NCI-H2227 (cell line): ENCODE data around the gene ZNF568.

Experiments
- DNase-seq: peaks from one replicate; lab custom pipeline; 2025; ENCODE audit not compliant: unreplicated experiment; lab: John Stamatoyannopoulos, UW

ZNF568 gene

DNA sequence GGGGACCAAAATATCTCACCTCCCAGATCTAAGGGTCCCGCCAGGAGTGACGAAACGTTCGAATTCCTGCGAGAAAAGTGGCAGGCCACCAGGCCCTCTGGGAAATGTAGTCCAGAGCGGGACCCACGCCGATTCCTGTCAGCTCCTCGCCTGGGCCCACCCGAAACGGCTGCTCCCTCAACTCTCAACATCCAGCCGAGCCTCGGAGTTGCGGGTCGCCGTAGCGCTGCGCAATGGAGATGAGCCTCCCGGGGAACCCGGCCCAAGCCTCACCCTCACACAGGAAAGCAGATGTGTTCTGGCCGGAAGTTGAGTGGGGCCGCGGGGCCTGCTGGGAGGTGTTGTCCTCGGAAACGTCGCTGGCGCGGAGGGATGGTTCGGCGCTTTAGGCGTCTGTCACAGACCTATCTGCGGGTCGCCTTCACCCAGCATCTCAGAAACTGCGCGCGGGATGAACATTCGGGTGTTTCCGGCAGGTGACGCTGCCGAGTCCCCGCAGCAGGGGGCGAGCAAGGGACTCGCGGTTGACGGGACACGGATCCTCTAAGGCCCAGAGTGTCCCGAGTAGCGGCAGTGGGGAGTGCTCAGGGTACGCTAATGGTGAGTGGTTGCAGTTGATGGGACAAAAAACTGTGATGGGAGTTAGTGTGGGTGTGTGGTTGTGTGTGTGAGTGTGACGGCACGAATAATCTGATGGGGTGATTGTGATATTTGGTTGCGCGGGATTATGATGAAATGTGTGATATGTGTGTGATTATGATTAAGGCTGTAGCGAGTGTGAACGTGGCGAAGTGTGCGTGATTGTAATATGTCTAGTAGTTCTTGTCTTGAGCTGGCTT lies at the start of gene ZNF568, which contains the start of gene ZNF829:
TSS of gene ZNF568 (plus strand) at position 341 of the 839 bp plus-strand sequence. CDS start 6,439 bp downstream, outside the sequence.
TSS of gene ZNF829 (minus strand) at position 300 of the 839 bp plus-strand sequence. CDS start 1,124 bp downstream, outside the sequence.
- peak; percentile 88 for DNase-seq

- no peak for DNase-seq
Observed at GRCh38 chr19:36876993-36877938, 38.9 kb upstream of the ZNF568 start.

GRCh38 chr19:36891768-36892357 lies 24.3 kb upstream of the ZNF568 start:
- DNase-seq: no peak

- DNase-seq: no peak
Observed at GRCh38 chr19:36894849-36895383, 21.2 kb upstream of the ZNF568 start.

GRCh38 chr19:36898422-36898821 lies 17.7 kb upstream of the ZNF568 start:
- no peak for DNase-seq

DNA sequence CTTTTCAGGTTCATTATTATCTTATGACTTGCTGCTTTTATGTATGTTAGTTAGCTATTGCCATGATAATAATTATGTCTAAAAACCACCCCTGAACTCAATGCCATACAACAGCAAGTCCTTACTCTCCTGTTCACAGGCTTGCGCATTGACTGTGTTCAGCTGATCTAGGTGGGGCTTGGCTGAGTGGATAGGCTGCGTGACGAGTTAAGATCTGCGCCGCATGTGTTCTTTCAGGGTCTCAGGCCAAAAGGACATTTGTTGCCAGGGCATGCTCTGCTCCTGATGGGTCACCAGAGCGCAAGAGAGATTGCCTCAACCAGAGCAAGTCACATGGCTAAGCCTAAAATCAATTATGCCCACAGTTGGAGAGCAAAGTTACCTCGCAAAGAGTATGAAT lies 859 bp downstream of the ZNF568 start:
- DNase-seq: peak; percentile 16

- no peak for DNase-seq
Observed at GRCh38 chr19:36918090-36918489, 2.0 kb downstream of the ZNF568 start.

DNA sequence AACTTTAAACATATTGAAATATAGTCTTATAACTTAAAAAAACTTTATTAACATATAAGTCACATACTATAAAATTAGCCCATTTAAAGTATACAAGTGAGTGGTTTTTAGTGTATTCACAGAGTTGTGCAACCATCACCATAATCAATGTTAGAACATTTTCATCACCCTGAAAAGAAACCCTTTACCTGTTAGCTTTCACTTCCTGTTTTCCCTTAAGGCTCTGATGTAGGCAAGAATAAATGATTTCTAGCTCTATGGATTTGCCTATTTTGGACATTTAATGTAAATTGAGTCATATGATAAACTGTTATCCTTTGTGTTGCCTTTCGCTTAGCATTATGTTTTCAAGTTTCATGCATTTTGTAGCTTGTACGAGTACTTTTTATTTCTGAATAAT lies 15.6 kb downstream of the ZNF568 start:
- DNase-seq: no peak

DNA sequence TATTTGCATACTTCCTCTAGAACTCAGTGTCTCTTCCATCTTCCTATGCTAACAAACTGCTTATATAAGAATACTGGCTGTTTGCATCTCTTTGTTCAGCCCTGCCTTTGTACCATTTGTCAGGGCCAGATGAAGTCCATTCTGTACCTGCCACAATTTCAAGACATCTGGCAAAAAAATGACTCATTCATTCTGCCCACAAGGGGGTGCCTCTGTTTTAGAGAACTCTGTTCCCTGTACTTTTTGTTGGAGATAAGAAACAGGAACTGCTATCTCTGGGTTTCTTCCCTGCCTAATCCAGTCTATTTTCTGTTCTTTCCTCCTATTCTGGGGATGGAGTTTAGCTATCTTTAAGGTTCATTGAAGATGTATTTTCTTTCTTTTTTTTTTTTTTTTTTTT lies 23.0 kb downstream of the ZNF568 start:
- DNase-seq: no peak

GRCh38 chr19:36950335-36951119 lies 34.4 kb downstream of the ZNF568 start:
- no peak for DNase-seq

GRCh38 chr19:36962346-36962745 lies 46.2 kb downstream of the ZNF568 start:
- no peak for DNase-seq

DNA sequence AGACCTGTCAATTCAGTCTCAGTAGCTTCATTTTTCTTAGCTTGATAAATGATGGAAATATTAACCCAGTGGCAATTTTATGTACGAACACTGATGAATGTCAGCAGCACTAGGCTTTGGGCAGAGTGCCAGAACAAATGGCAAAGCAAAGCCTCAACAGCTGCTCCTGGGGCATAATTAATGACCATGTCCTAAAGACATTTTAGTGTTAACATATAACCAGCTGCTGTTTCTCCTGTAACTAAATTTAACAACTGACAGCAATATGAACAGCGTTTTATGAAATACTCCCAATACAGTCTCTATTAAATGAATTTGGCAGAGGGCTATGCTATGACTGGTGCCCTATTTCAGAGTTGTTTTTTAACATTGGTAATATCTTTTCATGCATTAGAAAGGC lies 47.1 kb downstream of the ZNF568 start:
- peak; percentile 17 for DNase-seq

- DNase-seq: no peak
Observed at GRCh38 chr19:36972571-36972970, 56.4 kb downstream of the ZNF568 start.

DNA sequence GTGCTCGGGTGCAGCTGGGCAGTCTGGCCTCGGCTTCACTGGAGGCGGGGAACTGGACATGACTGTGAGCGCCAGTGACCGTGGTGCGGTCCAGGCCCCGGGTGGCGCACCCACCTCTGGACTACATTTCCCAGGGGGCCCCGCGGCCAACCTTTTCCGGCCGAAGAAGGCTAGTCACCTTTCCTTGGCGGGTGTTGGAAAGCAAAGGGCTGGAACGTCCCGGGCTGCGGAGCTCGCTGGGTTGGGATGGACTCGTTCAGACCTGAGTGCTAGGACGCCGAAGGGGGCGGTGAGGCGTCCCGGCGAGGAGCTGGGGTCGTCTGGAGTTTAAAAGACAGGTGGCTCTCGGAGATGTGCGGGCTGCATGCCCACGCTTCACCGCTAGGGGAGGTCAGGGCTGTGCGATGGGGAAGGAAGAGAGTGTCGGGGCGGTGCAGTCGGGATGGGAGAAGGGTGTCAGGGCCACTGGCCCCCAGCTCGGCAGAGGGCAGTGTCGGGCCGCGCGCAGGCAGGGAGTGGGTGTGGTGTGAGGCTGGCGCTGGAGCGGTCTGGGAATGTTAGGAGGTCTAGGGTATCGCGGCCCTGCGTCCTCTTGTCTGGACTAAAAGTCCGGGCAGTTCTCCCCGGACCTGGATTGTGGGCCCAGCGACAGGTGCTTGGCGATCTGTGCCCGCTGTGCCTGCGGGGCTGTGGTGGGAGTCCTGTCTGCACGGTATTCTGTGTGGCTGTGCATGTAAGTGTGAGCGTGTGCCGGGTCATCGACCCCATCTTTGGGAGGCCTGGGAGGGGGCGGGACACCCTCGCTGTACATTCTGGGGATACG lies 57.1 kb downstream of the ZNF568 start:
- peak; percentile 61 for DNase-seq

DNA sequence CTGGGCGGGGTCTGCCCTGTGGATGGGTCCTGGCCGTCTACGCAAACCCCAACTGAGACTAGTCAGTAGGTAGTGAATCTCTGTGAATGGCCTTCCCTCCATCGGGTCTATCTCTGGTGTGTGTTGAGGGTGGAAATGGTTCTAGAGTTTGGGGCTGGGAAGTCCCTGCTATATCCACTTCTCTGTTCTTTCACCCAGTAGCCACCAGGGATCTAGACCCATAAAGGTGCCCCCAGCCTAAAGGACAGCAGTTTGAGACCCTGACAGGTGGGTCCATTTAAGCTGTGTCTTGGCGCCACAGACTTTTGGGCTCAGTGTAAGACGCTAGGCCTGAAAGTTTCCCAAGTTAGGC lies 57.7 kb downstream of the ZNF568 start:
- DNase-seq: no peak

DNA sequence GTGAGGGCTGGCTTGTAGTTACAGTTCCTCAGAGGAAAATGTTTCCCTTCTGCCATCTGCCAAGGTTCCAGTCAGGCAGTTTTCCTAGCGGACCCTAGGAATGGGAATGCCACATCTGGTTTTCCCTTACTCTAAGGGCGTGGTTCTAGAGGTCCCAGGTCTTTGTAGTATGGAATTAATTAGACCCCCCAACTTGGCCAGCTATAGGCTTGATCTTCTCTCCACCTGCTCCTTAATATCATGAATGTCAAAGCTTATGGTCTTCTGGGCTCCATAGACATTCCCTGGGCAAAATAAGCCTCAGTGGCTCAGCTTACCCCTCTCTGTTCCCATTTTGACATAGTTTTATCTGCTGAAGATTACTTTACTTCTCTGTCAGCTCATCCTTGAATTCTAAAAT lies 70.0 kb downstream of the ZNF568 start:
- no peak for DNase-seq

- DNase-seq: no peak
Observed at GRCh38 chr19:36986601-36987000, 70.5 kb downstream of the ZNF568 start.

- no peak for DNase-seq
Observed at GRCh38 chr19:36987091-36987490, 71.0 kb downstream of the ZNF568 start.

- DNase-seq: no peak
Observed at GRCh38 chr19:36997152-36997842, 81.2 kb downstream of the ZNF568 start.
